Measurements from ENCODE around the gene TPPP2. TPM values are rescaled to one million over a fixed set of nuclear protein-coding genes. Genes with fewer than 3 reads are reported as not detected.
"Not testable (repeated sequence)": the region's sequence is repeated elsewhere in the genome, so short reads cannot be mapped to it uniquely, and the experiment has no call there.

TPPP2 gene
- not detected for total RNA-seq

- no peak for DNase-seq
Observed at GRCh38 chr14:21029917-21030316, at the start of gene TPPP2. Gene TPPP2, plus strand, starts transcription at chr14:21030217. Its CDS starts 365 bp downstream, at chr14:21030582.

GRCh38 chr14:20980906-20981305, 49.1 kb upstream of the TPPP2 start:
- DNase-seq = no peak

GRCh38 chr14:20982646-20983369, 47.2 kb upstream of the TPPP2 start:
- no peak for DNase-seq

GRCh38 chr14:20985650-20986049, 44.4 kb upstream of the TPPP2 start:
- DNase-seq = not testable (repeated sequence)

- no peak for DNase-seq
Observed at GRCh38 chr14:20986811-20987210, 43.2 kb upstream of the TPPP2 start.

GRCh38 chr14:20988717-20989470, 41.1 kb upstream of the TPPP2 start:
- peak; percentile 14 for DNase-seq

GRCh38 chr14:20989471-20989786, 40.6 kb upstream of the TPPP2 start:
- DNase-seq = no peak

- peak; percentile 98 for DNase-seq
Observed at GRCh38 chr14:20989787-20990600, 40.0 kb upstream of the TPPP2 start, which contains the start of gene METTL17. Gene METTL17, plus strand, starts transcription at chr14:20989980. Its CDS starts 23 bp downstream, at chr14:20990003.

- DNase-seq = no peak
Observed at GRCh38 chr14:20996521-20996920, 33.5 kb upstream of the TPPP2 start.

GRCh38 chr14:20997115-20997514, 32.9 kb upstream of the TPPP2 start:
- DNase-seq = no peak

- DNase-seq = no peak
Observed at GRCh38 chr14:20997564-20997963, 32.5 kb upstream of the TPPP2 start.

GRCh38 chr14:20998139-20998538, 31.9 kb upstream of the TPPP2 start:
- DNase-seq = no peak

GRCh38 chr14:20998674-20999366, 31.2 kb upstream of the TPPP2 start, which contains the start of gene SLC39A2:
Gene SLC39A2, plus strand, starts transcription at chr14:20999293. Its CDS starts 154 bp downstream, at chr14:20999447.
- DNase-seq = no peak

- DNase-seq = no peak
Observed at GRCh38 chr14:20999591-20999990, 30.4 kb upstream of the TPPP2 start.

GRCh38 chr14:21001218-21001617, 28.8 kb upstream of the TPPP2 start:
- DNase-seq = no peak

- DNase-seq = no peak
Observed at GRCh38 chr14:21003788-21004346, 26.1 kb upstream of the TPPP2 start.

- DNase-seq = not testable (repeated sequence)
Observed at GRCh38 chr14:21009721-21010120, 20.3 kb upstream of the TPPP2 start.

- no peak for DNase-seq
Observed at GRCh38 chr14:21011136-21011535, 18.9 kb upstream of the TPPP2 start.

- peak; percentile 85 for DNase-seq
Observed at GRCh38 chr14:21014761-21015190, 15.2 kb upstream of the TPPP2 start.

GRCh38 chr14:21015312-21015711, 14.7 kb upstream of the TPPP2 start:
- no peak for DNase-seq

GRCh38 chr14:21016413-21017190, 13.4 kb upstream of the TPPP2 start:
- no peak for DNase-seq

Measured in skin of body (tissue), 2 donors.